Caco-2 (cell line): ENCODE results near the gene COA7. TPM values are rescaled to one million over a fixed set of nuclear protein-coding genes. Genes with fewer than 3 reads are reported as not detected.

Experiments
- BruUV-seq: library from RNA; stranded (reverse); fragments of 400-500 nt; replicated peaks from 2 replicates; lab custom pipeline; 2021; lab: Mats Ljungman, UMichigan
- CTCF ChIA-PET: fragments of 300-600 bp; sonication (Branson Sonifier 250); formaldehyde crosslinking; loops from one replicate; lab custom pipeline; 2022; ENCODE audit warnings: antibody characterized with exemption; lab: Charles Lee
- POLR2A ChIA-PET: fragments of 300-600 bp; sonication (Branson Sonifier 250); formaldehyde crosslinking; loops from one replicate; lab custom pipeline; 2022; ENCODE audit warnings: antibody characterized with exemption; lab: Charles Lee
- DNase-seq, 2 experiments: peaks; one replicate each; pipeline versions ENCODE4 v3.0.0 to v3.0.0-alpha.2; 2020 to 2022
- H3K27me3 ChIP-seq: replicated peaks from 2 replicates; pipeline ENCODE4 v1.6.0; 2011; ENCODE audit warnings: low read length; ENCODE audit not compliant: control insufficient read depth, insufficient read depth
- H3K36me3 ChIP-seq: 2 replicates; pipeline ENCODE4 v1.5.1; 2011; ENCODE audit warnings: low read length; ENCODE audit not compliant: control insufficient read depth, insufficient read depth
- H3K4me1 ChIP-seq: fragments of 250-450 bp; sonication (Bioruptor Pico); 2 replicates; pipeline ENCODE4 v1.5.1; 2020; ENCODE audit warnings: mild to moderate bottlenecking
- H3K4me3 ChIP-seq: 2 replicates; pipeline ENCODE4 v1.5.1; 2011; ENCODE audit warnings: low read depth, mild to moderate bottlenecking, control low read depth, low read length
- H3K9me3 ChIP-seq: fragments of 250-450 bp; sonication (Bioruptor Pico); 2 replicates; pipeline ENCODE4 v1.5.1; 2020; ENCODE audit warnings: mild to moderate bottlenecking, moderate library complexity
- H3K27ac Mint-ChIP-seq: one replicate; pipeline ENCODE4 v1.8.0; 2022; ENCODE audit warnings: mixed read lengths; ENCODE audit not compliant: unreplicated experiment
- H3K27me3 Mint-ChIP-seq: one replicate; pipeline ENCODE4 v1.8.0; 2022; ENCODE audit warnings: mixed read lengths; ENCODE audit not compliant: insufficient read depth, unreplicated experiment
- H3K36me3 Mint-ChIP-seq: one replicate; pipeline ENCODE4 v1.8.0; 2022; ENCODE audit warnings: mild to moderate bottlenecking, mixed read lengths; ENCODE audit not compliant: insufficient read depth, unreplicated experiment
- H3K4me1 Mint-ChIP-seq: one replicate; pipeline ENCODE4 v1.8.0; 2022; ENCODE audit warnings: low read depth, mixed read lengths; ENCODE audit not compliant: unreplicated experiment
- H3K4me3 Mint-ChIP-seq: one replicate; pipeline ENCODE4 v1.8.0; 2022; ENCODE audit warnings: mild to moderate bottlenecking, moderate library complexity, mixed read lengths; ENCODE audit not compliant: unreplicated experiment
- H3K9me3 Mint-ChIP-seq: one replicate; pipeline ENCODE4 v1.8.0; 2022; ENCODE audit warnings: mixed read lengths; ENCODE audit not compliant: unreplicated experiment
- CTCF ChIP-seq, 2 experiments: fragments of 200-600 bp in 1 of 2; IDR thresholded peaks; 1 replicate in 1 of 2; 2 replicates in 1 of 2; pipeline versions ENCODE4 v1.5.1 to v1.8.0; 2011 to 2022; ENCODE audit warnings: antibody characterized with exemption in 1 of 2, control low read depth in 1 of 2, inconsistent platforms in 1 of 2, low read depth in 1 of 2, low read length in 1 of 2, mild to moderate bottlenecking in 1 of 2, moderate library complexity in 1 of 2; ENCODE audit not compliant: insufficient read depth in 1 of 2, severe bottlenecking in 1 of 2, unreplicated experiment in 1 of 2
- intact Hi-C: fragments of 100-400 bp; cut with micrococcal nuclease; formaldehyde crosslinking; loops from one replicate; pipeline ENCODE4 v1.10.0; 2022; ENCODE audit not compliant: unreplicated experiment
- total RNA-seq: library from RNA; stranded (reverse); gene quantifications from 2 replicates; pipeline ENCODE4 v1.2.3, GENCODE V29; 2022

Gene COA7
- total RNA-seq, 1 experiment from 2014 or later = 40.2 TPM

- Mint-ChIP-seq H3K27ac (no peak overlapping the region), H3K36me3 (no peaks in the 10 kb centered on the region), H3K9me3 (no peaks in the 10 kb centered on the region), H3K27me3 (no peaks in the 10 kb centered on the region), H3K4me1 (no peaks in the 10 kb centered on the region), H3K4me3 (no peak overlapping the region)
- intact Hi-C loops = no loop called here
- no TSS peak for BruUV-seq
- DNase-seq = peak; percentile 42 to 46
- no peak overlapping the region for H3K4me3 ChIP-seq
- no peak for TF ChIP-seq CTCF (IDR thresholded peaks at IDR 0.05; ENCODE audit: insufficient read depth in 1 of 2, low read depth in 1 of 2, low read length in 1 of 2, severe bottlenecking in 1 of 2, unreplicated experiment in 1 of 2)
- no peaks in the 10 kb centered on the region for H3K9me3 ChIP-seq
- ChIA-PET CTCF (no interaction called here), POLR2A (no interaction called here)
- H3K4me1 ChIP-seq = peaks cover 11% of the 10 kb centered on the region; the same call in 1 of the 2 replicates
- no peaks in the 10 kb centered on the region for H3K36me3 ChIP-seq
- H3K27me3 ChIP-seq = no peaks in the 10 kb centered on the region
Observed at GRCh38 chr1:52674497-52675384, 23.4 kb downstream of the COA7 start.

GRCh38 chr1:52673513-52673912 lies 24.6 kb downstream of the COA7 start:
- Mint-ChIP-seq H3K27me3 (no peaks in the 10 kb centered on the region), H3K4me3 (no peak overlapping the region), H3K4me1 (no peaks in the 10 kb centered on the region), H3K36me3 (no peaks in the 10 kb centered on the region), H3K9me3 (no peaks in the 10 kb centered on the region), H3K27ac (no peak overlapping the region)
- Histone ChIP-seq H3K4me3 (no peak overlapping the region), H3K36me3 (no peaks in the 10 kb centered on the region), H3K9me3 (no peaks in the 10 kb centered on the region), H3K27me3 (no peaks in the 10 kb centered on the region), H3K4me1 (peaks cover 11% of the 10 kb centered on the region; the same call in 1 of the 2 replicates)
- no peak for TF ChIP-seq CTCF (IDR thresholded peaks at IDR 0.05; ENCODE audit: insufficient read depth in 1 of 2, low read depth in 1 of 2, low read length in 1 of 2, severe bottlenecking in 1 of 2, unreplicated experiment in 1 of 2)
- ChIA-PET CTCF (no interaction called here), POLR2A (no interaction called here)
- no TSS peak for BruUV-seq
- DNase-seq = no peak
- intact Hi-C loops = no loop called here

- no peak for TF ChIP-seq CTCF (IDR thresholded peaks at IDR 0.05; ENCODE audit: insufficient read depth in 1 of 2, low read depth in 1 of 2, low read length in 1 of 2, severe bottlenecking in 1 of 2, unreplicated experiment in 1 of 2)
- H3K4me3 Mint-ChIP-seq = no peak overlapping the region
- no TSS peak for BruUV-seq
- CTCF ChIA-PET = no interaction called here
- no peaks in the 10 kb centered on the region for H3K36me3 Mint-ChIP-seq
- no peak overlapping the region for H3K4me3 ChIP-seq
- no peak for DNase-seq
- no peaks in the 10 kb centered on the region for H3K9me3 Mint-ChIP-seq
- no peaks in the 10 kb centered on the region for H3K4me1 Mint-ChIP-seq
- H3K27me3 Mint-ChIP-seq = no peaks in the 10 kb centered on the region
- no peaks in the 10 kb centered on the region for H3K27me3 ChIP-seq
- H3K4me1 ChIP-seq = peaks cover 11% of the 10 kb centered on the region; the same call in 1 of the 2 replicates
- no peaks in the 10 kb centered on the region for H3K9me3 ChIP-seq
- intact Hi-C loops = no loop called here
- H3K36me3 ChIP-seq = no peaks in the 10 kb centered on the region
- POLR2A ChIA-PET = no interaction called here
- no peak overlapping the region for H3K27ac Mint-ChIP-seq
Observed at GRCh38 chr1:52672946-52673345, 25.2 kb downstream of the COA7 start.
